ENCODE data around the gene MYOZ1.
"Not testable (repeated sequence)": the region's sequence is repeated elsewhere in the genome, so short reads cannot be mapped to it uniquely, and the experiment has no call there.

The MYOZ1 gene

GRCh38 chr10:73641328-73642060 lies at the start of gene MYOZ1:
Gene MYOZ1, minus strand, starts transcription at chr10:73641474. Its CDS starts 1,457 bp downstream, at chr10:73640017.
- DNase-seq = no peak

GRCh38 chr10:73690755-73691154 lies 49.5 kb upstream of the MYOZ1 start:
- not testable (repeated sequence) for DNase-seq

- DNase-seq = not testable (repeated sequence)
These were observed 48.3 kb upstream of the MYOZ1 start for GRCh38 chr10:73689596-73689995.

GRCh38 chr10:73687641-73688040 lies 46.4 kb upstream of the MYOZ1 start:
- DNase-seq = not testable (repeated sequence)

- DNase-seq = not testable (repeated sequence)
These were observed 33.3 kb upstream of the MYOZ1 start for GRCh38 chr10:73674546-73674945.

GRCh38 chr10:73668378-73668777 lies 27.1 kb upstream of the MYOZ1 start:
- DNase-seq = not testable (repeated sequence)

GRCh38 chr10:73666153-73666809 lies 25.0 kb upstream of the MYOZ1 start:
- not testable (repeated sequence) for DNase-seq

GRCh38 chr10:73665581-73665980 lies 24.3 kb upstream of the MYOZ1 start:
- DNase-seq = not testable (repeated sequence)

- not testable (repeated sequence) for DNase-seq
These were observed 23.1 kb upstream of the MYOZ1 start for GRCh38 chr10:73664156-73665040.

- DNase-seq = not testable (repeated sequence)
These were observed 22.3 kb upstream of the MYOZ1 start for GRCh38 chr10:73663621-73664020.

GRCh38 chr10:73662705-73663104 lies 21.4 kb upstream of the MYOZ1 start:
- DNase-seq = not testable (repeated sequence)

- no peak for DNase-seq
These were observed 14.7 kb upstream of the MYOZ1 start, which contains the start of gene SYNPO2L for GRCh38 chr10:73655990-73656298. Gene SYNPO2L, minus strand, starts transcription at chr10:73656029. Its CDS starts 107 bp downstream, at chr10:73655922.

GRCh38 chr10:73655257-73655989 lies 14.1 kb upstream of the MYOZ1 start:
- no peak for DNase-seq

- no peak for DNase-seq
These were observed 12.4 kb upstream of the MYOZ1 start for GRCh38 chr10:73653701-73654100.

GRCh38 chr10:73653195-73653594 lies 11.9 kb upstream of the MYOZ1 start:
- DNase-seq = no peak

GRCh38 chr10:73650537-73651331 lies 9.5 kb upstream of the MYOZ1 start:
- DNase-seq = no peak

- DNase-seq = no peak
These were observed 8.7 kb upstream of the MYOZ1 start for GRCh38 chr10:73649876-73650536.

- DNase-seq = no peak
These were observed 7.9 kb upstream of the MYOZ1 start for GRCh38 chr10:73648975-73649829.

GRCh38 chr10:73647875-73648651 lies 6.8 kb upstream of the MYOZ1 start:
- DNase-seq = no peak

Data from activated CD4-positive, alpha-beta T cell treated with anti-CD3 and anti-CD28 coated beads, Interleukin-2, amount 50 U/mL, for 48 hours (primary cell).